SK-N-MC (cell line): ENCODE measurements around the gene PFDN6.

Experiments used
- EZH2 ChIP-seq: fragments of 200-600 bp; sonication (generic); IDR thresholded peaks from one replicate; pipeline ENCODE4 v1.6.1; 2017; ENCODE audit warnings: antibody characterized with exemption
- FOXP2 ChIP-seq: optimal IDR thresholded peaks from 2 replicates; pipeline ENCODE3; 2011; ENCODE audit warnings: mild to moderate bottlenecking, moderate library complexity; ENCODE audit not compliant: insufficient read depth; ENCODE audit errors: extremely low read length, control extremely low read depth
- POLR2AphosphoS5 ChIP-seq: IDR thresholded peaks from 2 replicates; pipeline ENCODE4 v1.6.1; 2012; ENCODE audit warnings: mild to moderate bottlenecking, low read depth, low read length, borderline replicate concordance

- no peak for TF ChIP-seq EZH2
- TF ChIP-seq POLR2AphosphoS5: no peak
- TF ChIP-seq FOXP2: no peak
Observed at GRCh38 chr6:33252759-33253158, 36.6 kb upstream of the PFDN6 start.
